Neural progenitor cell (in vitro differentiated cells): ENCODE data around the gene FAM111A.

Experiments used
- CTCF ChIP-seq: fragments of 200-600 bp; sonication (generic); IDR thresholded peaks from 2 replicates; pipeline ENCODE4 v1.5.1; 2017; ENCODE audit warnings: antibody characterized with exemption, mild to moderate bottlenecking
- EZH2phosphoT487 ChIP-seq: fragments of 200-600 bp; sonication (generic); IDR thresholded peaks from 2 replicates; pipeline ENCODE4 v1.6.1; 2017; ENCODE audit warnings: antibody characterized with exemption

GRCh38 chr11:59106363-59107336, 36.0 kb upstream of the FAM111A start, which contains the start of gene FAM111B:
- no peak for TF ChIP-seq CTCF
- no peak for TF ChIP-seq EZH2phosphoT487
